ENCODE data around the gene TMEM271.

The TMEM271 gene

GRCh38 chr4:538542-539142, 37.5 kb downstream of the TMEM271 start:
- TF ChIP-seq, protein P1, sequence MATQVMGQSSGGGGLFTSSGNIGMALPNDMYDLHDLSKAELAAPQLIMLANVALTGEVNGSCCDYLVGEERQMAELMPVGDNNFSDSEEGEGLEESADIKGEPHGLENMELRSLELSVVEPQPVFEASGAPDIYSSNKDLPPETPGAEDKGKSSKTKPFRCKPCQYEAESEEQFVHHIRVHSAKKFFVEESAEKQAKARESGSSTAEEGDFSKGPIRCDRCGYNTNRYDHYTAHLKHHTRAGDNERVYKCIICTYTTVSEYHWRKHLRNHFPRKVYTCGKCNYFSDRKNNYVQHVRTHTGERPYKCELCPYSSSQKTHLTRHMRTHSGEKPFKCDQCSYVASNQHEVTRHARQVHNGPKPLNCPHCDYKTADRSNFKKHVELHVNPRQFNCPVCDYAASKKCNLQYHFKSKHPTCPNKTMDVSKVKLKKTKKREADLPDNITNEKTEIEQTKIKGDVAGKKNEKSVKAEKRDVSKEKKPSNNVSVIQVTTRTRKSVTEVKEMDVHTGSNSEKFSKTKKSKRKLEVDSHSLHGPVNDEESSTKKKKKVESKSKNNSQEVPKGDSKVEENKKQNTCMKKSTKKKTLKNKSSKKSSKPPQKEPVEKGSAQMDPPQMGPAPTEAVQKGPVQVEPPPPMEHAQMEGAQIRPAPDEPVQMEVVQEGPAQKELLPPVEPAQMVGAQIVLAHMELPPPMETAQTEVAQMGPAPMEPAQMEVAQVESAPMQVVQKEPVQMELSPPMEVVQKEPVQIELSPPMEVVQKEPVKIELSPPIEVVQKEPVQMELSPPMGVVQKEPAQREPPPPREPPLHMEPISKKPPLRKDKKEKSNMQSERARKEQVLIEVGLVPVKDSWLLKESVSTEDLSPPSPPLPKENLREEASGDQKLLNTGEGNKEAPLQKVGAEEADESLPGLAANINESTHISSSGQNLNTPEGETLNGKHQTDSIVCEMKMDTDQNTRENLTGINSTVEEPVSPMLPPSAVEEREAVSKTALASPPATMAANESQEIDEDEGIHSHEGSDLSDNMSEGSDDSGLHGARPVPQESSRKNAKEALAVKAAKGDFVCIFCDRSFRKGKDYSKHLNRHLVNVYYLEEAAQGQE (IDR thresholded peaks at IDR 0.05; ENCODE audit: low read depth), result no peak
- TF ChIP-seq FOXM1 (IDR thresholded peaks at IDR 0.05; ENCODE audit: borderline replicate concordance, low read depth) (no peak), YY1 (IDR thresholded peaks at IDR 0.05; ENCODE audit: low read depth) (no peak), EGR1 (IDR thresholded peaks at IDR 0.05) (no peak), TCF12 (IDR thresholded peaks at IDR 0.05; ENCODE audit: low read depth) (no peak), ZBTB7A (IDR thresholded peaks at IDR 0.05; ENCODE audit: low read depth) (no peak), TAF1 (IDR thresholded peaks at IDR 0.05; ENCODE audit: low read depth) (no peak), EP300 (IDR thresholded peaks at IDR 0.05; ENCODE audit: borderline replicate concordance) (no peak), TEAD4 (IDR thresholded peaks at IDR 0.05) (no peak)

- TF ChIP-seq, protein P2, sequence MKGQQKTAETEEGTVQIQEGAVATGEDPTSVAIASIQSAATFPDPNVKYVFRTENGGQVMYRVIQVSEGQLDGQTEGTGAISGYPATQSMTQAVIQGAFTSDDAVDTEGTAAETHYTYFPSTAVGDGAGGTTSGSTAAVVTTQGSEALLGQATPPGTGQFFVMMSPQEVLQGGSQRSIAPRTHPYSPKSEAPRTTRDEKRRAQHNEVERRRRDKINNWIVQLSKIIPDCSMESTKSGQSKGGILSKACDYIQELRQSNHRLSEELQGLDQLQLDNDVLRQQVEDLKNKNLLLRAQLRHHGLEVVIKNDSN (IDR thresholded peaks at IDR 0.05), result no peak
- no peak for TF ChIP-seq NFIC (IDR thresholded peaks at IDR 0.05)
- TF ChIP-seq TEAD4 (IDR thresholded peaks at IDR 0.05), result no peak
- no peak for TF ChIP-seq CEBPB (IDR thresholded peaks at IDR 0.05)
- no peak for TF ChIP-seq TCF12 (IDR thresholded peaks at IDR 0.05; ENCODE audit: low read depth)
- TF ChIP-seq, protein P3, sequence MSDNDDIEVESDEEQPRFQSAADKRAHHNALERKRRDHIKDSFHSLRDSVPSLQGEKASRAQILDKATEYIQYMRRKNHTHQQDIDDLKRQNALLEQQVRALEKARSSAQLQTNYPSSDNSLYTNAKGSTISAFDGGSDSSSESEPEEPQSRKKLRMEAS (IDR thresholded peaks at IDR 0.05), result no peak
- no peak for TF ChIP-seq ZBTB7A (IDR thresholded peaks at IDR 0.05; ENCODE audit: low read depth)
- TF ChIP-seq FOXM1 (IDR thresholded peaks at IDR 0.05; ENCODE audit: borderline replicate concordance, low read depth), result no peak
- no peak for TF ChIP-seq RAD21 (IDR thresholded peaks at IDR 0.05; ENCODE audit: low read depth)
- no peak for TF ChIP-seq EGR1 (IDR thresholded peaks at IDR 0.05)
- TF ChIP-seq YY1 (IDR thresholded peaks at IDR 0.05; ENCODE audit: low read depth), result no peak
- no peak for TF ChIP-seq EP300 (IDR thresholded peaks at IDR 0.05; ENCODE audit: borderline replicate concordance)
- TF ChIP-seq TAF1 (IDR thresholded peaks at IDR 0.05; ENCODE audit: low read depth), result no peak
- TF ChIP-seq, protein P1 (IDR thresholded peaks at IDR 0.05; ENCODE audit: low read depth), result no peak
- TF ChIP-seq CREB1 (IDR thresholded peaks at IDR 0.05; ENCODE audit: low read depth), result no peak
These were observed 38.4 kb downstream of the TMEM271 start for GRCh38 chr4:537436-538264.

DNA sequence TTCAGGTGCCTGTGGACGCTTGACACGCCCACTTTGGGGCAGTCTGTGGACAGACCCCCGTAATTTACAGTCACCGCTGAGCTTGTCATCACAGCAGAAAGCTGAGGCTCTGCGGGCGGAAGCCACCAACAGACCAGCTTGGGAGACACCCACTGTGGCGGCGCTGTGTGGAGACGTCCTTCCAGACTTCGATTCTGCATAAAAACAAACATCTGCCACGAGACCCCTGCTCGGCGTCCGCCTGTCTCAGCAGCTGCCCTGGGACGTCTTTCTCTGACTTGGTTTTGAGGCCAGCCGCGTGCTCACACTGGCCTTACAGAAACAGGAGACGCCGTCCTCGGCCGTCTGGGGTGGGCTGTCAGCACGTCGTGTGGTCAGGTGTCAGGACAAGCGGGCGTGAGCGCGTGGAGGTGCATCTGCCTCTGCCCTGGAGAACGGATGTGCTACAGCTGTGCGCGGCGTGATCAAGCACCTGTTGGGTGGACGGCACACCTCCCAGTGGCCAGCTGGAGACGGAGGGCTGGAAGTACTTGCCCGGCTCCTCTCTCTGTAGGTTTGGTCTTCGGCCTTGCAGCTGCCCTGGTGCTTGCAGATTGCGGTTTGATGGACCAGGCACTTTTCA, 39.6 kb downstream of the TMEM271 start:
- TF ChIP-seq FOXM1 (IDR thresholded peaks at IDR 0.05; ENCODE audit: borderline replicate concordance, low read depth) (no peak), ZBTB7A (IDR thresholded peaks at IDR 0.05; ENCODE audit: low read depth) (no peak), CREB1 (IDR thresholded peaks at IDR 0.05; ENCODE audit: low read depth) (no peak), NFIC (IDR thresholded peaks at IDR 0.05) (no peak), RAD21 (IDR thresholded peaks at IDR 0.05; ENCODE audit: low read depth) (no peak), TEAD4 (IDR thresholded peaks at IDR 0.05) (no peak), TCF12 (IDR thresholded peaks at IDR 0.05; ENCODE audit: low read depth) (no peak), EP300 (IDR thresholded peaks at IDR 0.05; ENCODE audit: borderline replicate concordance) (no peak), CEBPB (IDR thresholded peaks at IDR 0.05) (no peak), EGR1 (IDR thresholded peaks at IDR 0.05) (no peak), YY1 (IDR thresholded peaks at IDR 0.05; ENCODE audit: low read depth) (no peak)
- TF ChIP-seq, protein P3 (IDR thresholded peaks at IDR 0.05), result no peak
- TF ChIP-seq, protein P2 (IDR thresholded peaks at IDR 0.05), result no peak
- TF ChIP-seq, protein P1 (IDR thresholded peaks at IDR 0.05; ENCODE audit: low read depth), result no peak

All from Ishikawa (cell line).